ENCODE results near the gene RNF149.

The RNF149 gene

DNA sequence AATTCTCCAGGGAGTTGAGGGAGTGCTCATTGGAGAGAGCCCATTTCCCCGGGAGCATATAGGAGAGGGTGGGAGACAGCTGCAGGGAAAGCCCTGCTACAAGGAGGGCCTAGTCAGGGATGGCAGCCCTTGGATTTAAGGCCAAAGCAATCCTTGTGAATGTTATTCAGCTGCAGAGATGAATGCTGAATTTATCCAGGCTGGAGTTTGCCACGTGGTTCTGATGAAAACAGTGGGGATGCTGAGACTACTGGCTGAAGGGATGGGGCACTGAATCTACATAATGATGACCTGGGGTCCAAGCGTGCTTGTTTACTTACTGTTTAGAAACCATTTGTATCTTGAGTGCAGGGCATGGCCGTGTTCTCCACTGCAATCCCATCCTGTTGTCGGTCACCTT lies 35.6 kb upstream of the RNF149 start:
- ChIA-PET CTCF (no interaction called here), POLR2A (ENCODE audit: low non-redundant PET) (no interaction called here)
- TF ChIP-seq, protein P1, sequence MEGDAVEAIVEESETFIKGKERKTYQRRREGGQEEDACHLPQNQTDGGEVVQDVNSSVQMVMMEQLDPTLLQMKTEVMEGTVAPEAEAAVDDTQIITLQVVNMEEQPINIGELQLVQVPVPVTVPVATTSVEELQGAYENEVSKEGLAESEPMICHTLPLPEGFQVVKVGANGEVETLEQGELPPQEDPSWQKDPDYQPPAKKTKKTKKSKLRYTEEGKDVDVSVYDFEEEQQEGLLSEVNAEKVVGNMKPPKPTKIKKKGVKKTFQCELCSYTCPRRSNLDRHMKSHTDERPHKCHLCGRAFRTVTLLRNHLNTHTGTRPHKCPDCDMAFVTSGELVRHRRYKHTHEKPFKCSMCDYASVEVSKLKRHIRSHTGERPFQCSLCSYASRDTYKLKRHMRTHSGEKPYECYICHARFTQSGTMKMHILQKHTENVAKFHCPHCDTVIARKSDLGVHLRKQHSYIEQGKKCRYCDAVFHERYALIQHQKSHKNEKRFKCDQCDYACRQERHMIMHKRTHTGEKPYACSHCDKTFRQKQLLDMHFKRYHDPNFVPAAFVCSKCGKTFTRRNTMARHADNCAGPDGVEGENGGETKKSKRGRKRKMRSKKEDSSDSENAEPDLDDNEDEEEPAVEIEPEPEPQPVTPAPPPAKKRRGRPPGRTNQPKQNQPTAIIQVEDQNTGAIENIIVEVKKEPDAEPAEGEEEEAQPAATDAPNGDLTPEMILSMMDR (conservative IDR thresholded peaks at IDR 0.05; ENCODE audit: low read depth) = no peak
- no peak for DNase-seq (ENCODE audit: low spot score)
- no peak overlapping the region; the same call in 1 of the 2 replicates for H3K27ac ChIP-seq

DNA sequence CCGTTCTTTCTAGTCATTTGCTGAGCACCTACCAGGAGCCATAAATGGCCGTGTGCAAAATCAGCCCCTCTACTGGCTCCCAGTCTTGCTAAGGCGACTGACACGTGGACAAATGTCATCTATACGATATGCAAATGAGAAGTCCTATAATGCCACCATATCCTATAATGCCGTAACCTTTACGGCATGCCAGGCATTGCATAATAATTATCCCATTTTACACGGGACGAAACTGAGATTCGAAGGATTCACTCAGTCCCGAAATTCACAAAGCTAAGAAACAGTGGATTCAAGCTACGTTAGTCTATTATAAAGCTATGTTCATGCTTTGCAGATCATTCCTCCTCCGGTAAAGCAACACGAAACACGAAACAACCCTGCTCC lies 34.1 kb upstream of the RNF149 start:
- DNase-seq (ENCODE audit: low spot score) = no peak
- no peak overlapping the region for H3K27ac ChIP-seq
- ChIA-PET CTCF (interaction anchor here (0.6 to 2.3 kb wide), 26 partner anchors 8 to 488 kb away, joined by 3 to 29 read pairs (median 4); partner anchors contain the start of genes CREG2 and RNF149), POLR2A (ENCODE audit: low non-redundant PET) (no interaction called here)
- TF ChIP-seq, protein P1 (conservative IDR thresholded peaks at IDR 0.05; ENCODE audit: low read depth) = no peak

DNA sequence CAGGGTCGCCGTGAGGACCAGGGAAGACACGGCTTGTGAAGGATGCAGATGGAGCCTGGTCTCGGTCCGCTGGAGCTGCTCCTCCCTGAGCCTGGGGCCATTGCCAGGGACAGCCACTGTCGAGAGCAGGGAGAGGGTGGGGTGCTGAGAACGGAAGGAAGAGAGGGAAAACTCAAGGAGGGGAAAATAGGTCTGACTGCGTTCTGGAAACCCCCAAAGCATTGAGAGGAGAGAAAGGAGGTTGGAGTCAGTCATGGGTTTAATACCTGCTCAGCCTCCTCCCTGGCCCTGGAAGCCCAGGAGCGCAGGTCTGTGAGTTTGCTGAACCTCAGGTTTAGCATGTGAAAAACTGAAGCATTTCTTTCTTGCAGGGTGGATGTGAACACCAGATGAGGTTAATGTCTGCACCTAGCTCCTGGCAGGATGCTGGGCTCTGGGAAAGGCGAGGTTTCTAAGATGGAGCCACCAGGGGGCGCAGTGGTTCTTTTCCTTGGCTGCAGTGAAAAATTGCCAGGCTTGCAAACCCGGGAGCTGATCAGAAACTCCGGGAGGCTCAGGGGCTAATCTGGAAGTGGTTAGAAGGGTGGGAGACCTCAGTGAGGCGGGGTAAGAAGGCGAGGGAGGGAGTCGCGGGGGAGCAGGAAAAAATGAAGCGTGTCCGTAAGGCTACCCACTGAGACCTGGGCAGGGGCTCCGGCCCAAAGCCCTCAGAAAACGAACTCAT lies 33.6 kb upstream of the RNF149 start:
- ChIA-PET POLR2A (ENCODE audit: low non-redundant PET) (no interaction called here), CTCF (interaction anchor here (0.6 to 2.3 kb wide), 32 partner anchors 9 to 732 kb away, joined by 3 to 29 read pairs (median 4); partner anchors contain the start of genes CREG2 and RNF149)
- TF ChIP-seq, protein P1 (conservative IDR thresholded peaks at IDR 0.05; ENCODE audit: low read depth) = peak; percentile 82
- peak; percentile 72 for DNase-seq (ENCODE audit: low spot score)
- no peak overlapping the region for H3K27ac ChIP-seq

DNA sequence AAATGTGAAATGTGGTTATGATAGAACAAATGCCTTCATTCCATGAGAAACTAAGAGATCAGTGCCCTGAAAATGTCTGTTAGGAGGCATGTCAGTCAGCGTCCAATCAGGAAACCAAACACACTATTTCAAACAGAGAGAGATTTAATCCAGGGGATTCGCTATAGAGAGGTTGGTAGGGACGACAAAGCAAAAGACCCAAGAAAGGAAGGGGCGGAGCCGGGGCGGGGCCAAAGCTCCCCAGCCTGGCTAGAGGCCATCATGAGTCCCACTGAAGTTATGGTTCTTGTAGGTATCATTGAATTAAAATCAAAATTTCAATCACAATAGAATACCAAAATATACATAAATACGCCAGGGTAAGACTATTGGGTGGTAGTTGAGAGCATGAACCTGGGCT lies 32.9 kb upstream of the RNF149 start:
- POLR2A ChIA-PET (ENCODE audit: low non-redundant PET) = no interaction called here
- CTCF ChIA-PET = interaction anchor here (0.6 to 2.3 kb wide), 23 partner anchors 9 to 732 kb away, joined by 3 to 29 read pairs (median 5); partner anchors contain the start of genes CREG2 and RNF149
- no peak for DNase-seq (ENCODE audit: low spot score)
- H3K27ac ChIP-seq = no peak overlapping the region
- TF ChIP-seq, protein P1 (conservative IDR thresholded peaks at IDR 0.05; ENCODE audit: low read depth) = no peak

DNA sequence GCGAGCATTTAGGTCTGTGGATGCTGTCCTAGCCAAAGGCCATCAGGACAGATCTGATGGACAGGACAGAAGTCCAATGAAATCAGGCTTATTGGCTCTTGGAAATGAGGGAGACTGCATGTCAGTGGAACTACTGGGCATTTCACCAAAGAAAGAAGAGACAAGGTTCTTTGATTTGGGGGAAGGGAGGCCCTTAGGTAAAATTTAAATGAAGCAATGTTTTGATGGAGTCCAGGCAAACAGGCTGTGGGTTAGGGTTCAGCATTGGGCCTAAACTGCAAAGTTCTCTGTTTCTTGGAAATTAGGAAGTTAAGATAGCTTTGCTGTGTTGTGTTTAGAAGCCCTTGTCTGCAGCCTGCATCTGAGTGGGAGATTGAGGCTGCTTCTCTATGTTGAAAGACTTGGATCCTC lies 31.6 kb upstream of the RNF149 start:
- ChIA-PET CTCF (no interaction called here), POLR2A (ENCODE audit: low non-redundant PET) (no interaction called here)
- no peak overlapping the region for H3K27ac ChIP-seq
- no peak for DNase-seq (ENCODE audit: low spot score)
- TF ChIP-seq, protein P1 (conservative IDR thresholded peaks at IDR 0.05; ENCODE audit: low read depth) = no peak

DNA sequence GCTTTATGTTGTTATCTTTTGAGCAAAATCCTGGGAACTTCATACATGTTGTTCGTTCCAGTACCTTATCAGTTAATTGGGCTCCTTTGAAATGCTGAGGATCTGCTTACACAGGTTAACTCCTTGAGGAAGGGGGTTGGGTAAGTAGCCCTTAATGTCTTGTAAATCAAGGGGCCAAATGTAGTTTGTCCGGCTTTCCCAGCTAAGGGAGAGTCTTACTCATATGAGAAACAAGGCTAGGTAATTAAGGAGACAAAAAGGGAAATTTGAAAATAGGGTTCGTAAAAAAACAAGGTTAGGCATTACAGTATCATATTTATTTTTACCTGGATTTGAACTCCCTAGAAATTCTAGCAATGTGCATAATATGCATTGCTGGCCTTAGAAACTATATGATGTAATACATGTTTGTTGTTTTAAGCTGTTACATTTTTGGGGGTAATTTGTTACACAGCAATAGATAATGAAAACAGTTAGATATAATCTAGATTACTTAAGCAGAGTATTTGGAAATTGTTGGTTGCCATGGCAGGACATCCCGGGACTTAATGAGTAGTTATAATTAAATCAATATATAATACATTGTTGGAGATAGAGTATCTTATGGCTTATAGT lies 30.9 kb upstream of the RNF149 start:
- ChIA-PET CTCF (no interaction called here), POLR2A (ENCODE audit: low non-redundant PET) (no interaction called here)
- TF ChIP-seq, protein P1 (conservative IDR thresholded peaks at IDR 0.05; ENCODE audit: low read depth) = no peak
- H3K27ac ChIP-seq = no peak overlapping the region
- DNase-seq (ENCODE audit: low spot score) = no peak

Data from RWPE1 (cell line).